SK-N-SH (cell line): Measurements from ENCODE around the gene DGUOK. TPM values are rescaled to one million over a fixed set of nuclear protein-coding genes. Genes with fewer than 3 reads are reported as not detected.

ENCODE experiments used
- CTCF ChIA-PET: fragments of 300-600, 350-600 bp; formaldehyde crosslinking; extraction: SDS; loops from one replicate; lab custom pipeline; 2021; lab: Yijun Ruan, JAX
- POLR2A ChIA-PET: fragments of 350-600 bp; sonication (Branson Sonifier 250); formaldehyde crosslinking; extraction: SDS; loops from one replicate; lab custom pipeline; 2020; ENCODE audit warnings: antibody characterized with exemption, inconsistent platforms; lab: Yijun Ruan, JAX
- DNase-seq: peaks from one replicate; pipeline ENCODE4 v3.0.0; 2012
- H2AFZ ChIP-seq: fragments of 200-600 bp; sonication (generic); 2 replicates; pipeline ENCODE4 v1.8.1; 2016; ENCODE audit warnings: antibody characterized with exemption, mild to moderate bottlenecking, low read depth
- H3F3A ChIP-seq: fragments of 200-600 bp; sonication (generic); replicated peaks from 2 replicates; pipeline ENCODE3; 2016; ENCODE audit warnings: antibody characterized with exemption, mild to moderate bottlenecking; ENCODE audit not compliant: insufficient read depth
- H3K27ac ChIP-seq, 2 experiments: fragments of 200-500 bp in 1 of 2; fragments of 200-600 bp in 1 of 2; sonication (Bioruptor generic) in 1 of 2; sonication (generic), shearing (Covaris generic) in 1 of 2; 2 replicates each; pipeline versions ENCODE4 v1.5.1 to v1.6.1; 2014 to 2016; ENCODE audit warnings: low read depth in 2 of 2, inconsistent platforms in 1 of 2, low read length in 1 of 2, mild to moderate bottlenecking in 1 of 2, mixed read lengths in 1 of 2
- H3K27me3 ChIP-seq: fragments of 200-600 bp; sonication (generic), shearing (Covaris generic); 2 replicates; pipeline ENCODE4 v1.6.1; 2016; ENCODE audit warnings: mixed run types; ENCODE audit not compliant: insufficient read depth
- H3K36me3 ChIP-seq, 2 experiments: fragments of 200-500 bp in 1 of 2; fragments of 200-600 bp in 1 of 2; sonication (Bioruptor generic) in 1 of 2; sonication (generic) in 1 of 2; replicated peaks in 1 of 2; 2 replicates each; pipeline versions ENCODE3 to v1.5.1; 2014 to 2016; ENCODE audit warnings: low read length in 1 of 2, mild to moderate bottlenecking in 1 of 2; ENCODE audit not compliant: insufficient read depth in 2 of 2, control insufficient read depth in 1 of 2
- H3K4me1 ChIP-seq, 2 experiments: fragments of 200-500 bp in 1 of 2; fragments of 200-600 bp in 1 of 2; sonication (Bioruptor generic) in 1 of 2; sonication (generic), shearing (Covaris generic) in 1 of 2; 2 replicates each; pipeline versions ENCODE4 v1.5.1 to v1.6.1; 2014 to 2016; ENCODE audit warnings: low read depth in 1 of 2, low read length in 1 of 2, mixed run types in 1 of 2; ENCODE audit not compliant: insufficient read depth in 2 of 2, control insufficient read depth in 1 of 2
- H3K4me2 ChIP-seq: fragments of 200-600 bp; sonication (generic), shearing (Covaris generic); 2 replicates; pipeline ENCODE4 v1.6.1; 2017; ENCODE audit warnings: mixed run types
- H3K4me3 ChIP-seq, 2 experiments: fragments of 200-500 bp in 1 of 2; fragments of 200-600 bp in 1 of 2; sonication (Bioruptor generic) in 1 of 2; sonication (generic), shearing (Covaris generic) in 1 of 2; 2 replicates each; pipeline versions ENCODE4 v1.5.1 to v1.8.1; 2014 to 2016; ENCODE audit warnings: low read depth in 2 of 2, inconsistent platforms in 1 of 2, low read length in 1 of 2, mild to moderate bottlenecking in 1 of 2, mixed read lengths in 1 of 2, moderate library complexity in 1 of 2
- H3K79me2 ChIP-seq: fragments of 200-600 bp; sonication (generic); 2 replicates; pipeline ENCODE4 v1.8.1; 2017; ENCODE audit warnings: mild to moderate bottlenecking; ENCODE audit not compliant: insufficient read depth
- H3K9ac ChIP-seq: fragments of 200-600 bp; sonication (generic); 2 replicates; pipeline ENCODE4 v1.6.1; 2017; ENCODE audit warnings: mixed run types
- H3K9me2 ChIP-seq: fragments of 200-600 bp; sonication (generic); 2 replicates; pipeline ENCODE4 v1.6.1; 2017; ENCODE audit warnings: mixed run types
- H3K9me3 ChIP-seq: fragments of 200-600 bp; sonication (generic); 2 replicates; pipeline ENCODE4 v1.6.1; 2017; ENCODE audit warnings: mixed run types, mild to moderate bottlenecking, moderate library complexity
- H4K20me1 ChIP-seq: fragments of 200-600 bp; sonication (generic); 2 replicates; pipeline ENCODE4 v1.6.1; 2017; ENCODE audit warnings: mild to moderate bottlenecking, mixed run types; ENCODE audit not compliant: insufficient read depth
- CTCF ChIP-seq: fragments of 200-600 bp; sonication (generic); IDR thresholded peaks from 2 replicates; pipeline ENCODE4 v1.6.1; 2017; ENCODE audit warnings: antibody characterized with exemption, mild to moderate bottlenecking, moderate library complexity
- ELF1 ChIP-seq: IDR thresholded peaks from 2 replicates; pipeline ENCODE4 v1.4.0; 2012
- EP300 ChIP-seq, 2 experiments: IDR thresholded peaks; 2 replicates each; pipeline versions ENCODE4 v1.4.0 to v1.6.1; 2012; ENCODE audit warnings: borderline replicate concordance in 1 of 2, low read depth in 1 of 2, low read length in 1 of 2
- FOXJ3 ChIP-seq: sonication (generic); formaldehyde crosslinking; IDR thresholded peaks from 2 replicates; pipeline ENCODE4 v1.5.1; 2020; ENCODE audit warnings: mild to moderate bottlenecking, missing genetic modification reagents
- GATA2 ChIP-seq: sonication (generic); formaldehyde crosslinking; IDR thresholded peaks from 2 replicates; pipeline ENCODE4 v1.5.0; 2020; ENCODE audit warnings: mild to moderate bottlenecking, missing genetic modification reagents
- PBX3 ChIP-seq: IDR thresholded peaks from 2 replicates; pipeline ENCODE4; 2012
- RAD21 ChIP-seq: IDR thresholded peaks from 2 replicates; pipeline ENCODE4 v1.6.1; 2012; ENCODE audit warnings: mild to moderate bottlenecking, low read length
- USF1 ChIP-seq: IDR thresholded peaks from 2 replicates; pipeline ENCODE4 v1.4.0; 2012; ENCODE audit warnings: low read depth, borderline replicate concordance
- ZBTB33 ChIP-seq: IDR thresholded peaks from 2 replicates; pipeline ENCODE4 v1.4.0; 2012; ENCODE audit warnings: low read depth, borderline replicate concordance
- WGBS: methylation state at CpG from one replicate; pipeline ENCODE4 v1.1.6; 2017; ENCODE audit warnings: low lambda C conversion rate; 5-methylcytosine and 5-hydroxymethylcytosine counted together
- polyA plus RNA-seq, 3 experiments: library from polyadenylated mRNA; depleted of rRNA; stranded (reverse); fragments of >200 nt; gene quantifications; 2 replicates each; pipeline ENCODE4 v1.2.3, GENCODE V29; 2012

DGUOK gene
- polyA plus RNA-seq, 1 of the 3 experiments (the other 2 are of a cell fraction) = 122 TPM

- peak; percentile 55 for DNase-seq
Observed at GRCh38 chr2:73987948-73988700, 61.4 kb downstream of the DGUOK start.

More at GRCh38 chr2:73987948-73988700, 61.4 kb downstream of the DGUOK start:
- POLR2A ChIA-PET = interaction anchor here (1.2 to 2.5 kb wide), 3 partner anchors 14 to 163 kb away, joined by 3 to 11 read pairs (median 4); no protein-coding TSS in a partner anchor
- peaks cover 16% of the 10 kb centered on the region; the same call in 1 of the 2 replicates for H4K20me1 ChIP-seq
- peaks cover 9 to 46% of the 10 kb centered on the region in 2 experiments; a peak in 3 of 4 replicates for H3K4me1 ChIP-seq
- no peaks in the 10 kb centered on the region for H3K27me3 ChIP-seq
- peaks cover 41% of the 10 kb centered on the region; the same call in 1 of the 2 replicates for H3K79me2 ChIP-seq
- WGBS = 61% methylated on average over 10 of the region's 10 CpGs
- no peak overlapping the region for H2AFZ ChIP-seq
- peak overlapping the region; percentile 88 for H3K4me2 ChIP-seq
- H3K9me2 ChIP-seq = no peaks in the 10 kb centered on the region
- H3K9ac ChIP-seq = no peak overlapping the region
- CTCF ChIA-PET = interaction anchor here (0.9 to 2.4 kb wide), 16 partner anchors 10 to 164 kb away, joined by 3 to 14 read pairs (median 4); no protein-coding TSS in a partner anchor
- H3K27ac ChIP-seq = peak overlapping the region in 1 of 2 experiments; percentile 34; a peak in 1 of 4 replicates
- peaks cover 3 to 7% of the 10 kb centered on the region in 2 experiments for H3K36me3 ChIP-seq
- H3K4me3 ChIP-seq = peak overlapping the region; percentile 41 to 42
- no peaks in the 10 kb centered on the region for H3K9me3 ChIP-seq
- peaks cover 5% of the 10 kb centered on the region for H3F3A ChIP-seq
- no peak for TF ChIP-seq RAD21
- no peak for TF ChIP-seq ELF1
- TF ChIP-seq PBX3 = no peak
- no peak for TF ChIP-seq FOXJ3 (CRISPR knock-in tag)
- TF ChIP-seq EP300 (IDR thresholded peaks at IDR 0.05; ENCODE audit: borderline replicate concordance in 1 of 2, low read depth in 1 of 2, low read length in 1 of 2) = no peak
- no peak for TF ChIP-seq CTCF
- TF ChIP-seq ZBTB33 = no peak
- no peak for TF ChIP-seq GATA2 (CRISPR knock-in tag)
- no peak for TF ChIP-seq USF1
